IPS-18a (cell line): Measurements from ENCODE around the gene WFIKKN2.

Experiments used
- H3K27ac ChIP-seq: one replicate; pipeline ENCODE4 v1.5.1; 2013; ENCODE audit warnings: low read length
- H3K27me3 ChIP-seq: one replicate; pipeline ENCODE4 v1.6.1; 2013; ENCODE audit warnings: mild to moderate bottlenecking, low read length; ENCODE audit not compliant: control insufficient read depth, insufficient read depth
- H3K36me3 ChIP-seq: one replicate; pipeline ENCODE4 v1.6.1; 2013; ENCODE audit warnings: low read depth, low read length; ENCODE audit not compliant: control insufficient read depth
- H3K4me1 ChIP-seq: one replicate; pipeline ENCODE4 v1.6.1; 2013; ENCODE audit warnings: low read depth, low read length; ENCODE audit not compliant: control insufficient read depth
- H3K4me3 ChIP-seq: one replicate; pipeline ENCODE4 v1.5.1; 2013; ENCODE audit warnings: low read length
- H3K9ac ChIP-seq: one replicate; pipeline ENCODE4 v1.6.1; 2013; ENCODE audit warnings: mild to moderate bottlenecking, low read length, moderate library complexity
- H3K9me3 ChIP-seq: one replicate; pipeline ENCODE4 v1.6.1; 2013; ENCODE audit warnings: low read depth, low read length; ENCODE audit not compliant: control insufficient read depth

WFIKKN2 gene

DNA sequence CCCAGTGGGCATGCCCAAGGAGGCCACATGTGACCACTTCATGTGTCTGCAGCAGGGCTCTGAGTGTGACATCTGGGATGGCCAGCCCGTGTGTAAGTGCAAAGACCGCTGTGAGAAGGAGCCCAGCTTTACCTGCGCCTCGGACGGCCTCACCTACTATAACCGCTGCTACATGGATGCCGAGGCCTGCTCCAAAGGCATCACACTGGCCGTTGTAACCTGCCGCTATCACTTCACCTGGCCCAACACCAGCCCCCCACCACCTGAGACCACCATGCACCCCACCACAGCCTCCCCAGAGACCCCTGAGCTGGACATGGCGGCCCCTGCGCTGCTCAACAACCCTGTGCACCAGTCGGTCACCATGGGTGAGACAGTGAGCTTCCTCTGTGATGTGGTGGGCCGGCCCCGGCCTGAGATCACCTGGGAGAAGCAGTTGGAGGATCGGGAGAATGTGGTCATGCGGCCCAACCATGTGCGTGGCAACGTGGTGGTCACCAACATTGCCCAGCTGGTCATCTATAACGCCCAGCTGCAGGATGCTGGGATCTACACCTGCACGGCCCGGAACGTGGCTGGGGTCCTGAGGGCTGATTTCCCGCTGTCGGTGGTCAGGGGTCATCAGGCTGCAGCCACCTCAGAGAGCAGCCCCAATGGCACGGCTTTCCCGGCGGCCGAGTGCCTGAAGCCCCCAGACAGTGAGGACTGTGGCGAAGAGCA is 4.4 kb downstream of the WFIKKN2 start:
- Histone ChIP-seq H3K4me3 (no peak overlapping the region), H3K9me3 (no peaks in the 10 kb centered on the region), H3K27ac (no peak overlapping the region), H3K4me1 (peaks cover 7% of the 10 kb centered on the region), H3K36me3 (no peaks in the 10 kb centered on the region), H3K9ac (no peak overlapping the region), H3K27me3 (no peaks in the 10 kb centered on the region)

DNA sequence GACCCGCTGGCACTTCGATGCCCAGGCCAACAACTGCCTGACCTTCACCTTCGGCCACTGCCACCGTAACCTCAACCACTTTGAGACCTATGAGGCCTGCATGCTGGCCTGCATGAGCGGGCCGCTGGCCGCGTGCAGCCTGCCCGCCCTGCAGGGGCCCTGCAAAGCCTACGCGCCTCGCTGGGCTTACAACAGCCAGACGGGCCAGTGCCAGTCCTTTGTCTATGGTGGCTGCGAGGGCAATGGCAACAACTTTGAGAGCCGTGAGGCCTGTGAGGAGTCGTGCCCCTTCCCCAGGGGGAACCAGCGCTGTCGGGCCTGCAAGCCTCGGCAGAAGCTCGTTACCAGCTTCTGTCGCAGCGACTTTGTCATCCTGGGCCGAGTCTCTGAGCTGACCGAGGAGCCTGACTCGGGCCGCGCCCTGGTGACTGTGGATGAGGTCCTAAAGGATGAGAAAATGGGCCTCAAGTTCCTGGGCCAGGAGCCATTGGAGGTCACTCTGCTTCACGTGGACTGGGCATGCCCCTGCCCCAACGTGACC is 5.0 kb downstream of the WFIKKN2 start:
- Histone ChIP-seq H3K27ac (no peak overlapping the region), H3K4me1 (peaks cover under 1% of the 10 kb centered on the region), H3K36me3 (no peaks in the 10 kb centered on the region), H3K9ac (no peak overlapping the region), H3K27me3 (no peaks in the 10 kb centered on the region), H3K4me3 (no peak overlapping the region), H3K9me3 (no peaks in the 10 kb centered on the region)

DNA sequence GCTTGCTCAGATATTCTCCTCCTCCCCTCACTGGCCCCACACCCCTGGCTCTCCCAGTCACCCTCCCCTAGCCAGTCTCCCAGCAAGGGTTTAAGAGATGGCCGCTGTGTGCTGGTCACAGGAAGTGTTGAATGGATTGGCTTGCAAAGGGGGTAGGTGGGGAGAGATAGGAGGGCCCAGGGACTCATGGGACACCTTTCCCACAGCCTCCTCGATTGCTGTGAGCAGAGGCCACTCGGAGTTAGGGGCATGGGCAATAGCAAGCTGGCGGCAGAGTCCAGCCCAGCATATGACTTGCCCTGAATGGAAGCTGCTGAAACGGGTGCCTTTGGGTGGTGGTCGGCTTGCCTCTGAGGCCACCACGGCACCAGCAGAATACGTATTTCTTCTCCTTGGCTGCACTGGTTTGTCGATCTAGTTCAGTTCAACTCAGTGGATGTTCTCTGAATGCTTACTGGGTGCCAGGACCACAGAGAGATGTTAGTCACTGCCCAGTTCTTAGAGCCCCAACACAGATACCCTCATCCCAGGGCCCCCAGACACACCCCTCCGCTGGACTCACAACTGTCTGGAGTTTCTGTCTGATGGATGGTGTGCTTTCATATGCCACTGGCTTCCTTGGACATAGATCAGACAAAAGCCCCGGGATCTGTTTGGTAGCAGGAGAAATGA is 6.0 kb downstream of the WFIKKN2 start:
- H3K27me3 ChIP-seq, result no peaks in the 10 kb centered on the region
- H3K9ac ChIP-seq, result no peak overlapping the region

GRCh38 chr17:50841949-50842354 is 6.6 kb downstream of the WFIKKN2 start:
- Histone ChIP-seq H3K4me1 (no peaks in the 10 kb centered on the region), H3K9ac (no peak overlapping the region), H3K4me3 (no peak overlapping the region), H3K36me3 (no peaks in the 10 kb centered on the region), H3K27ac (no peak overlapping the region), H3K9me3 (no peaks in the 10 kb centered on the region), H3K27me3 (no peaks in the 10 kb centered on the region)

More for the DNA sequence above, 6.0 kb downstream of the WFIKKN2 start:
- Histone ChIP-seq H3K36me3 (no peaks in the 10 kb centered on the region), H3K27ac (no peak overlapping the region), H3K4me3 (no peak overlapping the region), H3K4me1 (no peaks in the 10 kb centered on the region), H3K9me3 (no peaks in the 10 kb centered on the region)

GRCh38 chr17:50842506-50843149 is 7.2 kb downstream of the WFIKKN2 start:
- Histone ChIP-seq H3K36me3 (no peaks in the 10 kb centered on the region), H3K27ac (no peak overlapping the region), H3K9ac (no peak overlapping the region), H3K4me3 (no peak overlapping the region), H3K9me3 (no peaks in the 10 kb centered on the region), H3K4me1 (no peaks in the 10 kb centered on the region), H3K27me3 (no peaks in the 10 kb centered on the region)

DNA sequence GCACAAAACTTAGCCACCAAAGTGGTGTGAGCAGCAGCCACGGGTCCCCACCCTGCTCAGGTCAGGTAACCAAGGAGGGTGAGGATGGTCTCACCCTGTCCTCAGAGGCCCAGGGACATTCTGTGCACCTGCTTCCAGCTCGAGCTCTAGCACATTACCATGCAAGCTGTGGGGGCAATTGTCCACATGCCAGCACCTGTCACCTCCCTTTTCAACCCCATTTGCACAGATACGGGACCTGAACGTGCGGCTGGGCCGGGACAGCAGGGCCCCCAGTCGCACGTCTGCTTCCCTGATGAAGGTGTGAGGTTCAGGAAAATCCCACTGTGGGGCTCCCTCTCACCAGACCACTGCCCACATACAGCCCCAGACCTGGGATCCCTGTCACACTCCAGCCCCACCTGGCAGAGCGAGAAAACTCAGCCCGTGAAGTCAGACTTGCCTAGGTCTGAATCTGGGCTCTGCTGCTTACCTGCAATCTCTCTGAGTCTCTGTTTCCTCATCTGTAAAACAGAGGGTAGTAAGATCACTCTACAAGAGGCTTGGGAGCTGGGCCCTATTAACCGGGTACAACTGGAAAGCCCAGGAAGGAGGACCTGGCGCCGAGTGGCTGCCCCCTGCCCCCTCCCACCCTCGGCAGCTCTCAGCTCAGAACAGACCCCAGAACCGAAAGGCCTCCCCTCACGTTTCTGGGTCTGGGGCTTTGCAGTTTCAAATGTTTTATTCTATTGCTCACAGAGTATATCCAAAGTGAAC is 7.9 kb downstream of the WFIKKN2 start:
- no peaks in the 10 kb centered on the region for H3K27me3 ChIP-seq
- H3K4me1 ChIP-seq, result no peaks in the 10 kb centered on the region
- no peak overlapping the region for H3K27ac ChIP-seq
- H3K36me3 ChIP-seq, result no peaks in the 10 kb centered on the region
- H3K4me3 ChIP-seq, result no peak overlapping the region
- H3K9me3 ChIP-seq, result no peaks in the 10 kb centered on the region
- no peak overlapping the region for H3K9ac ChIP-seq

GRCh38 chr17:50844117-50844700 is 8.8 kb downstream of the WFIKKN2 start:
- Histone ChIP-seq H3K9ac (no peak overlapping the region), H3K9me3 (no peaks in the 10 kb centered on the region), H3K27ac (no peak overlapping the region)

GRCh38 chr17:50845240-50846147 is 10.1 kb downstream of the WFIKKN2 start:
- Histone ChIP-seq H3K27ac (no peak overlapping the region), H3K36me3 (no peaks in the 10 kb centered on the region), H3K27me3 (no peaks in the 10 kb centered on the region), H3K4me3 (no peak overlapping the region), H3K9ac (no peak overlapping the region), H3K9me3 (no peaks in the 10 kb centered on the region), H3K4me1 (no peaks in the 10 kb centered on the region)

More at GRCh38 chr17:50844117-50844700, 8.8 kb downstream of the WFIKKN2 start:
- Histone ChIP-seq H3K27me3 (no peaks in the 10 kb centered on the region), H3K36me3 (no peaks in the 10 kb centered on the region), H3K4me3 (no peak overlapping the region), H3K4me1 (no peaks in the 10 kb centered on the region)

DNA sequence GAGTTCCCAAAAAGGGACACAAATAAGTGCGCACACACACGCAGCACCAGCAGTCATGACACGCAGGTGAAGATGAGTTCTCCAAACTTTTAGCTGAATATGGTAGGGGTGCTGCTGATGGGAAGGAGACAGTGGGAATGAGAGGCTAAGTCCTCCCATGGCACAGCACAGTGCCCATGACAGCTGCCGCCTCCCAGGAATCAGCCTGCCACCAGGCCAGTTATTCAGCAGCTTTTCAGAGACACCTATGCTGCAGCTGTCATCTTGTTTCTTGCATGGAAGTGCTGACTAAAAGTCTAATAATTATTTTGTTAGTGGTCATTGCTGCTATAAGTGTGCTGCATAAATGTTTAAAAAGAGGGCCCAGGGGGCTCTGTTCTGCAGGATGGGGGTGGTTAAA is 12.2 kb downstream of the WFIKKN2 start:
- Histone ChIP-seq H3K4me3 (no peak overlapping the region), H3K9ac (no peak overlapping the region), H3K27ac (no peak overlapping the region), H3K27me3 (no peaks in the 10 kb centered on the region), H3K4me1 (no peaks in the 10 kb centered on the region), H3K9me3 (no peaks in the 10 kb centered on the region), H3K36me3 (no peaks in the 10 kb centered on the region)

GRCh38 chr17:50848039-50848438 is 12.7 kb downstream of the WFIKKN2 start:
- no peak overlapping the region for H3K9ac ChIP-seq
- no peaks in the 10 kb centered on the region for H3K4me1 ChIP-seq
- H3K9me3 ChIP-seq, result no peaks in the 10 kb centered on the region
- no peak overlapping the region for H3K27ac ChIP-seq
- H3K27me3 ChIP-seq, result no peaks in the 10 kb centered on the region
- H3K4me3 ChIP-seq, result no peak overlapping the region
- H3K36me3 ChIP-seq, result no peaks in the 10 kb centered on the region
